Left ventricle myocardium inferior (tissue), 1 donor: ENCODE results near the gene NDFIP2. TPM values are rescaled to one million over a fixed set of nuclear protein-coding genes. Genes with fewer than 3 reads are reported as not detected.

Experiments used
- DNase-seq: peaks from one replicate; pipeline ENCODE4 v3.0.0-alpha.2; 2020
- H3K27ac ChIP-seq: fragments of 200-600 bp; replicated peaks from 2 replicates; pipeline ENCODE4 v1.8.0; 2021
- H3K27me3 ChIP-seq: fragments of 200-600 bp; 2 replicates; pipeline ENCODE4 v1.8.0; 2021; ENCODE audit warnings: low read depth
- H3K36me3 ChIP-seq: fragments of 200-600 bp; 2 replicates; pipeline ENCODE4 v1.8.0; 2021
- H3K4me1 ChIP-seq: fragments of 200-600 bp; 2 replicates; pipeline ENCODE4 v1.8.0; 2021
- H3K4me3 ChIP-seq: fragments of 200-600 bp; 2 replicates; pipeline ENCODE4 v1.8.0; 2021; ENCODE audit warnings: mild to moderate bottlenecking, moderate library complexity
- H3K9me3 ChIP-seq: fragments of 200-600 bp; replicated peaks from 2 replicates; pipeline ENCODE4 v1.8.0; 2021
- intact Hi-C: fragments of 100-400 bp; cut with micrococcal nuclease; formaldehyde crosslinking; loops from one replicate; pipeline ENCODE4 v1.11.0; 2022
- total RNA-seq: library from RNA; stranded (reverse); fragmentation: NEBNext Ultra II Directional; extraction: Animal tissue kit (Norgen Biotek cat#: 25700); gene quantifications from one replicate; pipeline ENCODE4 v1.2.1, GENCODE V29; 2021
- TF ChIP-seq, protein P1 (sequence below): fragments of 200-600 bp; IDR thresholded peaks from 2 replicates; pipeline ENCODE4 v1.8.0; 2021; ENCODE audit warnings: antibody characterized with exemption, mild to moderate bottlenecking, borderline replicate concordance
- donor health status: DM: no; HTN: yes; CAD: no; lungs with severe emphysema.

Gene NDFIP2
- total RNA-seq, 1 donor from 2014 or later = 33.1 TPM

DNA sequence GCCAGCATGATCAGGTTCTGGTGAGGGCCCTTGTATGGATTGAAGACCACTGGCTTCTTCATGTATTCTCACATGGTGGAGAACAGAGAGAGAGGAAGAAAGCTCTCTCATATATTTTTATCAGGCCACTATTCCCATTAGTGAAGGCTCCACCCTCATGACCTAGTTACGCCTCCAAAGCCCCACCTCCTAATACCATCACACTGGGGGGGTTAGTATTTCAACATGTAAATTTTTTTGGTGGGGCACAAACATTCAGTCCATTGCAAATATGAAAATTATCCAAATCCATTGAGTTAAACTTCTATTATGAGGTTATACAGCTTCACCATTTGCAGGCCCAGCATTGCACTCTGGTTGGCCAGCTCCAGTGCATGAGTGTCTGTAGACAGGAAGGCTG is 41.7 kb upstream of the NDFIP2 start:
- Histone ChIP-seq H3K27me3 (no peaks in the 10 kb centered on the region), H3K36me3 (no peaks in the 10 kb centered on the region), H3K27ac (no peak overlapping the region), H3K9me3 (no peaks in the 10 kb centered on the region), H3K4me1 (peaks cover 6% of the 10 kb centered on the region), H3K4me3 (no peak overlapping the region)
- TF ChIP-seq, protein P1, sequence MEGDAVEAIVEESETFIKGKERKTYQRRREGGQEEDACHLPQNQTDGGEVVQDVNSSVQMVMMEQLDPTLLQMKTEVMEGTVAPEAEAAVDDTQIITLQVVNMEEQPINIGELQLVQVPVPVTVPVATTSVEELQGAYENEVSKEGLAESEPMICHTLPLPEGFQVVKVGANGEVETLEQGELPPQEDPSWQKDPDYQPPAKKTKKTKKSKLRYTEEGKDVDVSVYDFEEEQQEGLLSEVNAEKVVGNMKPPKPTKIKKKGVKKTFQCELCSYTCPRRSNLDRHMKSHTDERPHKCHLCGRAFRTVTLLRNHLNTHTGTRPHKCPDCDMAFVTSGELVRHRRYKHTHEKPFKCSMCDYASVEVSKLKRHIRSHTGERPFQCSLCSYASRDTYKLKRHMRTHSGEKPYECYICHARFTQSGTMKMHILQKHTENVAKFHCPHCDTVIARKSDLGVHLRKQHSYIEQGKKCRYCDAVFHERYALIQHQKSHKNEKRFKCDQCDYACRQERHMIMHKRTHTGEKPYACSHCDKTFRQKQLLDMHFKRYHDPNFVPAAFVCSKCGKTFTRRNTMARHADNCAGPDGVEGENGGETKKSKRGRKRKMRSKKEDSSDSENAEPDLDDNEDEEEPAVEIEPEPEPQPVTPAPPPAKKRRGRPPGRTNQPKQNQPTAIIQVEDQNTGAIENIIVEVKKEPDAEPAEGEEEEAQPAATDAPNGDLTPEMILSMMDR = no peak
- intact Hi-C loops = no loop called here
- no peak for DNase-seq

DNA sequence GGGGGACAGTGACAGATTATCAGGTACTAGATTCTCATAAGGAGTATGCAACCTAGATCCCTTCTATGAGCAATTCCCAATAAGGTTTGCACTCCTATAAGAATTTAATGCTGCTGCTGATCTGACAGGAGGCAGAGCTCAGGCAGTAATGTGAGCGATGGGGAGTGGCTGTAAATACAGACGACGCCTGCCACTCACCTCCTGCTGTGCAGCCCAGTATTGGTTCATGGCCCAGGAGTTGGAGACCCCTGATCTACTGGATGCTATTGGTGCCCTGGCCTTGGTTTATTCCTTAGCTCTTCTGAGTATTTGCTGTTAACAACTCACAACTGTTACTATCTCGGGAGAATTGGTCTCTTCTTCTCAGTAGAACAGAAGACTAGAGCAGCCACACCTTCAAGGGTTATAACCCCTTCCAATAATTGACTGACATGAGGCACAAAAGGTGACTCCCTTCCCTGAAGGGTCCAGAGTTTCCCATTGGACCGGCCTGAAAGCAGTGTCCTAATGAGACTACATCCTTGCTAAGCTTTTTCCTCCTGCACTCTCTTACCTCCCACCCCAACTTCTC is 39.9 kb upstream of the NDFIP2 start:
- Histone ChIP-seq H3K27ac (no peak overlapping the region), H3K4me3 (no peak overlapping the region), H3K4me1 (no peaks in the 10 kb centered on the region), H3K27me3 (no peaks in the 10 kb centered on the region), H3K36me3 (no peaks in the 10 kb centered on the region), H3K9me3 (no peaks in the 10 kb centered on the region)
- TF ChIP-seq, protein P1 = no peak
- DNase-seq = no peak
- intact Hi-C loops = no loop called here

DNA sequence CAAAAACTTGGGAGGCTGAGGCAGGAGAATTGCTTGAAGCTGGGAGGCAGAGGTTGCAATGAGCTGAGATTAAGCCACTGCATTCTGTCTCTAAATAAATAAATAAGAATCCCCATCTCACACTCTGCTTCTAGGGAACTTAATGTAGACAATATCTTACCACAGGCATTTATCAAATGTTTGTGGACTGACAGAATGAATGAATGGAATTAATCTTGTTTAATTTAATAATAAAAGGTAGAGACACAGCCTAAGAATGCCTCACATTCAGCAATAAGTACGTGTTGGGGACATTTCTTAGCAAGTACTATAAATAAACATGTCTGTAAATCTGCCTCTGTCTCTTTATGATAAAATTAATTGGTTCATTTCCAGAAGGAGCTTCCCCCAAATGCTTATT is 38.7 kb upstream of the NDFIP2 start:
- H3K9me3 ChIP-seq = no peaks in the 10 kb centered on the region
- DNase-seq = no peak
- TF ChIP-seq, protein P1 = no peak
- intact Hi-C loops = no loop called here
- no peaks in the 10 kb centered on the region for H3K27me3 ChIP-seq
- H3K36me3 ChIP-seq = no peaks in the 10 kb centered on the region
- no peaks in the 10 kb centered on the region for H3K4me1 ChIP-seq
- H3K4me3 ChIP-seq = no peak overlapping the region
- no peak overlapping the region for H3K27ac ChIP-seq

DNA sequence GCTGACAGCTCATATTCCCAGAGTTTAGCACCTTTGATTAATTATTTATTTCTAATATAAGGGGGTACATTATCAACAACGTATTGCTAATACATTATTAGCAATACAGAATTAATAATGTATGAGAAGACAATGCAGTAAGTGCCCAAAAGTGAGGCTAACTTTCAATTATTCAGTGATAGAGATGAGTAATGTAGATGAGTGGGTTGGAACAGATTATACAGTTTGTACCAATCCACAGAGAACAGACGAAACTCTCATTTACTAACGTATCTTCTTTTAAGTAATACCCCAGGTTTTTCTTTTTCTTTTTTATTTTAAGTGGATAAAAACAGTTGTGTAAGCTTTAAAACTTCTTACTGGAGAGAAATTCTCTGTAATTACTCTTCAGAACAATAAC is 38.2 kb upstream of the NDFIP2 start:
- Histone ChIP-seq H3K4me3 (no peak overlapping the region), H3K27me3 (no peaks in the 10 kb centered on the region), H3K4me1 (no peaks in the 10 kb centered on the region), H3K36me3 (no peaks in the 10 kb centered on the region), H3K27ac (no peak overlapping the region), H3K9me3 (no peaks in the 10 kb centered on the region)
- intact Hi-C loops = no loop called here
- DNase-seq = no peak
- TF ChIP-seq, protein P1 = no peak

DNA sequence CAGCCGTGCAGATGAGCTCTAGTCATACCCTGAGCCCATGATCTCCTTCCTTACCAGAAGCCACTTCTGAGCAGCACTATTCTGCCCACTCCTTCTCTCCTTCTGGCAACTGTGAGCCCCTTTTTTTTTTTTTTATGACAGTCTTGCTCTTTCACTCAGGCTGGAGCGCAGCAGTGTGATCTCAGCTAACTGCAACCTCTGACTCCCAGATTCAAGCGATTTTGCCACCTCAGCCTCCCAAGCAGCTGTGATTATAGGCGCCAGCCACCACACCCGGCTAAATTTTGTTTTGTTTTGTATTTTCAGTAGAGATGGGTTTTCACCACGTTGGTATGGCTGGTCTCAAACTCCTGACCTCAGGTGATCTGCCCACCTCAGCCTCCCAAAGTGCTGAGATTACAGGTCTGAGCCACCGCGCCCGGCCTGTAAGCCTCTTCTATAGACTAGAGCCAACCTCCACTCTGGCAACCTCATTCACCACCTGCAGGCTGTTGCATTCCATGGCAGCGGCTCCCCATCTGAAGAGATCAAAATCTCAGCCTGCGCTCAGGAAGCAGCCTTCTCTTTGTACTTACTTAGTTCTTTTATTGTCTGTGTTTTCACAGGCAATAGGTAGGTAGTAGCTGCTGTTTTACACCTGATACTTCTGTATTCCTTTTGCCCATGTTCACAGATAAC is 34.8 kb upstream of the NDFIP2 start:
- H3K27ac ChIP-seq = no peak overlapping the region

More for the DNA sequence above, 34.8 kb upstream of the NDFIP2 start:
- DNase-seq = no peak
- Histone ChIP-seq H3K4me3 (no peak overlapping the region), H3K36me3 (no peaks in the 10 kb centered on the region), H3K4me1 (no peaks in the 10 kb centered on the region), H3K9me3 (no peaks in the 10 kb centered on the region), H3K27me3 (no peaks in the 10 kb centered on the region)
- TF ChIP-seq, protein P1 = no peak
- intact Hi-C loops = no loop called here
